Suppressor macrophage treated with lipopolysaccharide for 1 hour (primary cell): ENCODE measurements around the gene EPB41L4A.

ENCODE experiments used
- DNase-seq, 3 donors: peaks; one replicate each; pipeline ENCODE4 v3.0.0-alpha.2; 2020 to 2022

Gene EPB41L4A

DNA sequence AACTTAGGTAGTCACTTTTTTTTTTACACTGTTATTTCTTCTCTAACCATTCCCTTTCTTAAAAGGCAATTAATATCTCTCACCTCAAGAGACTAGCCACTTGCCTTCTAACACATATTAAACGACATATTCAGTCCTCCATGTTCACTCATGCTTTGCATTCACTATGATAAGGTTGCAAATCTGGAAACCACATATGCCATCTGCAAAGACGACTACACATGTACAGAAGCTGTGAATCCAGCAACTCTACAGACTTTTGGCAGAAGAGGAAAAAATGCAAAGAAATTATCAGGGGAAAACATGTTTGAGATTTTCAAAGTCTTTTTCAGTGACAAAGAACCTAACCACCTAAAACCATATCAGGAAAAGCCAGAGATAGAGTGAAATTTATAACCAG lies 112.1 kb downstream of the EPB41L4A start:
- no peak for DNase-seq

DNA sequence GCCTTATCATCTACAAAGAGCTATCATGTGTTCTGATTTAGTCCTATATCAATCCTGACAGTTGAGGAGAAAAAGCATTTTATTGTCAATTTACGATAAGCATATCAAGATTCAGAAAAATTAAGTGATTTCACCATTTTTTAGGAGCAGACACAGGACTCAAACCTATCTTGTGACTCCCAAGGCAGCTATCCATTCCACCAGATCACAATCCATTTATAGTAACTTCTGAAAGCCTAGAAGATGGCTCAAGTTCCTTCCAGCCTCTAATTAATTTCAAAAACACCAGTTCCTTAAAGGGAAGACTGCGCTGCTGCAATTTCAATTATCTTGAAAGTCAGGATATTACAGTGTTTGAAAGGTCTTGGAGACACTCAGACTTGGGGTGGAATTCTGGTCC lies 114.3 kb downstream of the EPB41L4A start:
- no peak for DNase-seq

DNA sequence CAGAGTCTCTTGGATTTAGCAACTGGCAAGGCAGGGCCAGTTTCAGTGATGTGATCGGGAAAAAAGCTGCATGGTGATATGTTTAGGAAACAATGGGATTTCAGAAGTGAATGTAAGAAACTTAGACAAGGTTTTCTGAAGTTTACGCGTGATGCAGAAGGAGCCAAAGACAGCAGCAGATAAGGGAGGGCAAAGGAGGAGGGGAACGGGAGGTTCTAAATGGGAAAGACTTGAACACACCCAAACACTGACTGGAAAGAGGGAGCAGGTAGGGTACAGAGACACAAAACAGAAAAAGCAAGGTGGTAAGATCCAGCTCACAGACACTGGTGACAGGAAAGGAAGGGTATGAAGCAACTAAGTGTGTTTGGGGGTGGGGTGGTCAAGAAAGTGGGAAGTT lies 115.4 kb downstream of the EPB41L4A start:
- no peak for DNase-seq

- no peak for DNase-seq
These were observed 125.0 kb downstream of the EPB41L4A start for GRCh38 chr5:112294126-112294525.

DNA sequence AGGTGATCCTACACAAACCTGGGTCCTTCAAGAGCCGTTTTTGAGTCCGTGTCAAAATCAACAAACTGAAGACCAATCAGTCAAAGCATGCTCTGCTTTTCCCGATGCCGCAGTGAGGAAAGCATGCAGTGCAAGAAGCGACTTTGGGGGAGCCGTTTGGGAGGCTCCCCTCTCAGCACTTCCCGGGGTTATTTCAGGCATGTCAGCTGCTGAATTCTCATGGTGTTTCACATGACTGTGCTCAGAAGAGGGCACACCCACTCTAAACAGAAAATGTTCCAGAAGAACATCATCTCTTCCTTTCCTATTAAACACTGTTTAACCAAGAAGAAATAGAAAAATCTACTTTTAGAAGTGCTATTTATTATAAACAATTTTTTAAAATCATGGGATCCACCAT lies 125.5 kb downstream of the EPB41L4A start:
- no peak for DNase-seq

- DNase-seq, result no peak
These were observed 128.4 kb downstream of the EPB41L4A start for GRCh38 chr5:112290691-112291090.

- DNase-seq, result no peak
These were observed 129.6 kb downstream of the EPB41L4A start for GRCh38 chr5:112289465-112289864.

DNA sequence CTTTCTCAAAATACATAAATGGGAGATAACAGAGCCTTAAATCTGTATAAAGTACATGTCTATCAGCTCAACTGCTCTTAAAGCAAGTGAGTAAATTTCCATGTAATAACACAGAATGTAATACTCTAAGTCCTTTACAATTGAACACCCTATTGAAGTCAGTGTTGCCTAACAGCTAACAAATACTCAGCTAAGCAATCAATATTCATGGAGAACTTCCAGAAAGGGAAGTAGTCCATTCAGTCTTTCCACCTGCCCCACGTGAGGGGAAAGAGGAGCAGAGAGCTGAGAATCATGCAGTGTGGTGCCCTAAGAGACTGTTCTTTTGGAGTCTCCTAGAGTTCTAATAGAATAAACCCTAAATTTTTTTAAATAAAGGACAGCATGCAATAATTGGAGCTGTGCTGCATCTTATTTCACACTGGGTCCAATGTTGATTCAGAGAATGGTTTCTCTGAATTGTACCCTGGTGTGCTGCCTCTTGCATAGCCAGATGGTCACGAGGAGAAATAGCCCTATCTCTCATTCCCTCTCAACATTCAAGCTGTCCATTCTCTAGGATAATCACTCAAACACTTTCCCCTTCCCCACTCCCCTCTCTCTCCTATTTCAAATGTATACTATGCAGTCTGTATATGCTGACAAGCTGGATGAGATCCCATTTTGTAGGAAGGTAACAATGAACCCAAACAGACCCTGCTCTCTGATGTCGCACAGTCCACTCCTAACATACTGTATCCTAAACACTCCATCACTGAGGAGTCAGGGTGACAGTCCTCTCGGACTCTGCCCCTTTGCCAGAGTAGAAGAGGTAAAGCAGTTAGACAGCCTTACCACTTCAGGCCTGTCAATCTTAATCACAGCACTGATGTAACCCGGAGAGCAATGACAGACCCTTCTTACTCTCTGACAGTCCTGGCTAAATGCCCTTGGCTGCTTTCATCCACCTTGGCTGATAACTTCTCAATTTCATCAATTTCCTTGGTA lies 134.8 kb downstream of the EPB41L4A start:
- no peak for DNase-seq

DNA sequence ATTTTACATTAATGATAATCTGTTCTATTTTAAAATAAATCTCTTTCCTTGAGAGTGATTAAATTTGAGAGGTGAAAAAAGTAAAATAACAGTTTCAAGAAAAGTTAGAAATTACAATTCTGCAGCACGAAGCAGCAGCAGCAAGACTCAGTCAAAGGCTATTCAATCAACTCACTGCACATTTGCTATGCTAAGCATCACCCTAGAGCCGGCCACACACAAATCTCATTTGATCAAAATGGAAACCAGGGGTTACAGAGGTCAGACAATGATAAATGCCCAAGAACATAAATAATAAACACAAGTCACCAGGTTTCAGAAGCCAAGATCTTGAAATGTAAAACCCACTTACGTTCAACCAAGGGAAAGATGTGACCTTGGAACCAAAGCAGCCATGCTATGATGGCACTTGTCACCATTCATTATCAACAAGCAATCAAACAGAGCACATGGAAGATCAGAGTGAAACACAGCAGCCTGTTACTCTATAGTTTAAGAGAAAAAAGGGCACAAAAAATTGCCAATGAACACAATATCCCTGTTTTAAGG lies 136.0 kb downstream of the EPB41L4A start:
- no peak for DNase-seq

GRCh38 chr5:112279082-112279481 lies 140.0 kb downstream of the EPB41L4A start:
- no peak for DNase-seq

DNA sequence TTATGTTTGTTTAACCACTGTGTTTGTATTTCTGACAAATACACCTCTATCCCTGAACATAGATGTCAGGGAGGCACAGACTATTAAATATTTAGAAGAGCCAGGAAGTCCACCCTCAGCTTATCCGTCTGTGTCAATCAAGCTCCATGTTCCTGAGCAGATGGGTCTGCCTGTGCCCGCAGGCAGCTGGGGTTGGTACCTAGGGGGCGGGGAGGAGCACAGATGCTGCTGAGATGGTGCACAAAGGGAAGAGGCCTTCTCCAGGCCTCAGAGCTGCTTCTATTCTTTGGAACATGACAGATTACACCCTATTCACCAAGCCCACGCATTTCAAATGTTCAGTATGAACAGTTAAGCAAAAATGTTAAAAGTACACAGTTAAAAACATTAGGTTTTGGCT lies 142.1 kb downstream of the EPB41L4A start:
- DNase-seq, result no peak

GRCh38 chr5:112275671-112276070 lies 143.4 kb downstream of the EPB41L4A start:
- no peak for DNase-seq

- DNase-seq, result no peak
These were observed 148.5 kb downstream of the EPB41L4A start for GRCh38 chr5:112270299-112271293.

DNA sequence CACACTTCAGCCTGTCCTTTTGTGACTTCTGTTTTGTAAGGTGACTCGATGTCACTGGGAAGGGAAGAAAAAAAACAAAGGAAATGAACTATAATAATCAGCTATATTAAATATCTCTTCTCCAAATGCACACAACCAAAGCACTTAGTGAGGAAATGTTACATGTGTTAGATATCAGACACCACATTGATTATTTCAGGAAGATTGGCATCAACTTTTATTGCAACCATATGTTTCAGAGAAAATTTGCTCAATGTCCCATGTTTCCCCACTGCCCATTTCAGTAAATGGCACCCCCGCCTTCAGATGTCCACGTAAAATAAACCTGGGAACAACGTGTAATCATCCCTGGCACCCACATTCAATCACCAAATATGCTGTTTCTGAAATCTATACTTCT lies 151.8 kb downstream of the EPB41L4A start:
- no peak for DNase-seq

DNA sequence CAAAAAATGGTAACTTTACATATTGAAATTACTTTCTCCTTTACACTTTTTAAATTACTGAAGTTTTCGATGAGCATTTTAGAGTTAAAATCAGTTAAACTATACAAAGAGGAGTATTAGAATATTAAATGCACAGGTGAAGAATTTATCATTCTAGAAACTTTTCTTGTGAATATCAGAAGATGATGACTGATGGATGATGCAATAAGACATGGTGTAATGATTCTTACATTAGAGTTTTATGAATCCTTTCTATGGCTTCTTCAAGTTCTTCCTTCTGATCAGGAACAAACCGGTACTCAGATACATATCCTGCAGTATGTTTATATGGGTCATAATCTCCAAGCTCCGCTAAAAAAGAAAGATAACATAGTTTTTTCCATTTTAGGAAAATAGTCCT lies 154.4 kb downstream of the EPB41L4A start:
- DNase-seq, result no peak

DNA sequence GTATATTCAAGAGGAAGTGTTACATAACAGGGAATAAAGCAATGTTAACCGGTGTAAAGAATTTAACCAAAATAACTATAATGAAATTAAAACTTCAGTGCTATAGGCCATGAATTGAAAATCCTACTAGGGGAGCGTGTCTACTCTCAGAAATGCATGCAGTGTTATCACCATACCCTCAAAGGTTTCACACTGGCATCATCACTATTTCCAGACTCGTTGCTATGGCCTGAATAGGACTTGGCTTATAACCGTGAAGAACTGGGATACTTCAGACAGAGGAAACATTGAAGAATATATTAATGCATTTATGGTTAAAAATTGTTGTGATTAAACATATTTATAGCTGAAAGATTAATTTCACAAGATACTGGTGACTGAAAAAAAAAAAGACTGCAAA lies 154.9 kb downstream of the EPB41L4A start:
- no peak for DNase-seq

- DNase-seq, result no peak
These were observed 155.6 kb downstream of the EPB41L4A start for GRCh38 chr5:112263469-112263868.

GRCh38 chr5:112258571-112258970 lies 160.5 kb downstream of the EPB41L4A start:
- DNase-seq, result no peak

DNA sequence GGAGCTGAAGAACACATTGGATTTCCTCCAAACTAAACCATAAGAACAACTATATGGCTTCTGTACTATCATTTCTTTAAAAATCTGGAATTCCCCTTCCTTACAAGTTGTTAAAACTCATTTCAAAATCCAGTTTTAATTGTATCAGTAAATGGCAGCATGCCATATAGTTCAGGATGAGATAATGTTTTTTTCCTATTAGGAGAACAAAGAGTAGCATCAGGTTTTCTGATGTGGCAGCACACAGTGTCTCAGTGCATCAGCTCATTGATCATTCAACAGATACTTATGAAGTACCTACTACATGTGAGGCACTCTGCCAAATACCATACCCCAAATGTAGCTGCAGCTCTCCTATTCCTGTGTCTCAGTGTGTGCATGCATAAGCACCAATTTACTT lies 161.1 kb downstream of the EPB41L4A start:
- DNase-seq, result no peak

DNA sequence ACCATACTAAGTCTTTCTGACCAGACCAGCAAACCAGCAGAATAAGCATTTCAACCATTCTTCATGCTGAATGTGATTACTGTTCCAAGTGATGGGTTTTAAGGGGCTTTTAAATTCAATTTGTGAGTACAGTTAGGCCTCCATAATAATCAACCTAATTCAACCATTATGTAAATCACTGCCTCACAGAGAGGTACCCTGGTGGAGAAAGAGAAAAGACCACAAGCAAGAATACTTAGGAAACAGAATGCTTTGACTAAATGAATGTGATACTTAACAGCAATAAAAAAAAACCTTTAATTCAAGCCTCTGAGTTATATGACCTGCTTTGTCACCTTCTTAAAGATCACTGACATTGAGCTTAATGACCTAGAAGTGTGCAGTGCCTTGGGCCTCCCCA lies 162.1 kb downstream of the EPB41L4A start:
- no peak for DNase-seq

- no peak for DNase-seq
These were observed 164.8 kb downstream of the EPB41L4A start for GRCh38 chr5:112254303-112254702.

DNA sequence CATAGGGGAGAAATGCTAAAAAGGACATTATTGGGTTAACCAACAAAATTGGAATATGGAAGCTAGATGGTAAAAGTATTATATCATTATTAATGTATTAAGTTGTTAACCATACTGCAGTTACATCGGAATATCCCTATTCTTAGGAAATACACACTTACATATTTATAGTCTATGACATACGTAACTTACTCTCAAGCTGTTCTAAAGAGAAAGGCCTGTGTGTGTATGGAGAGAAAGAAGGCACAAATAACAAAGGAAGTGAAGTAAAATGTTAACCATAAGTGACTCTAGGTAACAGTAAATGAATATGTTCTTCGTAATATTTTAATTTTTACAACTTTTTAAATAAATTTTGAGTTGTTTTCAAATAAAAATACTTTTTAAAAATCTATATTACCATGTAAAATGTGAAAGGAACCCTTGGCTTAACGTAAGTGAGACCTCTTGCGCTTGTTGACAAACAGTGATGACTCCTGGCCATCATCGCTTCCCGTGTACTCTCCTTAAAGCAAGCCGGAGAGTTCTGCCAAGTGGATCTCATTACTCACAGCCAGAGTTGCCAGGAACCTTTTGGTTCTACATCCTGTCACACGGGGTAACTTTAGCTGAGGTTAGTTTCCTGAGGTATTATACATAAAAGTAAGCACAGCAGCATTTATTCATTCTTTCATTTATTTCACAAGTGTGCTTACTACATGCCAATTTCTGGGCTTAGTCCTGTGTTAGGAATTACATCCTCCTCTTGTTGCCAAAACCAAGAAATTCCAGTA lies 165.4 kb downstream of the EPB41L4A start:
- no peak for DNase-seq
